Ramos (cell line): ENCODE results near the gene CDK12.
"Not testable (repeated sequence)": the region's sequence is repeated elsewhere in the genome, so short reads cannot be mapped to it uniquely, and the experiment has no call there.

ENCODE experiments used
- in situ Hi-C: fragments of 300-500 bp; cut with MboI; formaldehyde crosslinking; loops from one replicate; pipeline ENCODE4 v1.14.3; 2022; ENCODE audit warnings: low sequenced_read_pairs; ENCODE audit not compliant: unreplicated experiment

The CDK12 gene

DNA sequence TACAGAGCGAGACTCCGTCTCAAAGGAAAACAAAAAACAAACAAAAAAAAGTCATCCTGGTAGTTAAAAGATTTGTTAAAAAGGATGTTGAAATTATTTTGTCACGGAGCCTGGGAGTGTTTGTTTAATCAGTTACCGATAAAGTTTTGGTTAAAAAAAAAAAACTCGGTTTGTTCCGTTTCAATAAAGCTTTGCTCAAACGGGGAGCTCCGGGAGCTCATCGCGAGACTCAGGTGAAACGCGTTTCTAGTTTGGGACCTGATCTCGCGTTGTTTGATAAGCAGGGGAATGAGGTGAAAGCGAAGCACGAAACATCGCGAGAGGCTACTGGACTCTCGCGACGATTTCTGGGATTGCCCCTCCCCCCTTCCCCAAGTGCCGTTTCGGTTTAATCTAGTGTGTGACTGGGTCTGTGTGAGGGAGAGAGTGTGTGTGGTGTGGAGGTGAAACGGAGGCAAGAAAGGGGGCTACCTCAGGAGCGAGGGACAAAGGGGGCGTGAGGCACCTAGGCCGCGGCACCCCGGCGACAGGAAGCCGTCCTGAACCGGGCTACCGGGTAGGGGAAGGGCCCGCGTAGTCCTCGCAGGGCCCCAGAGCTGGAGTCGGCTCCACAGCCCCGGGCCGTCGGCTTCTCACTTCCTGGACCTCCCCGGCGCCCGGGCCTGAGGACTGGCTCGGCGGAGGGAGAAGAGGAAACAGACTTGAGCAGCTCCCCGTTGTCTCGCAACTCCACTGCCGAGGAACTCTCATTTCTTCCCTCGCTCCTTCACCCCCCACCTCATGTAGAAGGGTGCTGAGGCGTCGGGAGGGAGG is at the start of gene CDK12:
Gene CDK12, plus strand, starts transcription at position 374 of the 813 bp plus-strand sequence. CDS start 586 bp downstream, outside the sequence.
- in situ Hi-C loops = no loop called here

- in situ Hi-C loops = no loop called here
Measured at GRCh38 chr17:39416141-39416540, 45.1 kb upstream of the CDK12 start.

GRCh38 chr17:39429600-39429999 is 31.7 kb upstream of the CDK12 start:
- in situ Hi-C loops = no loop called here

DNA sequence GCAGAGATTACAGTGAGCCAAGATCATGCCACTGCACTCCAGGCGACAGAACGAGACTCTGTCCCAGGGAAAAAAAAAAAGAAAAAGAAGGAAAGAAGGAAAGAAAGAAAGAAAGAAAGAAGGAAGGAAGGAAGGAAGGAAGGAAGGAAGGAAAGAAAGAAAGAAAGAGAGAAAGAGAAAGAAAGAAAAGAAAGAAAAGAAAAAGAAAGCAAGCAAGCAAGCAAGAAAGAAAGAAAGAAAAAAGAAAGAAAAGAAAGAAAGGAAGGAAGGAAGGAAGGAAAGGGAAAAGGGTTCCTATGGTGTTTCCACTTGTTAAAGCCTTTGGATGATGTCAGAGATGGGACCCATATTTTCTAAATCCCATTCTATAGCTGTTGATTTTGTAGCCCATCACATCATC is 21.4 kb upstream of the CDK12 start:
- in situ Hi-C loops = not testable (repeated sequence)

GRCh38 chr17:39443326-39443725 is 18.0 kb upstream of the CDK12 start:
- in situ Hi-C loops = no loop called here

DNA sequence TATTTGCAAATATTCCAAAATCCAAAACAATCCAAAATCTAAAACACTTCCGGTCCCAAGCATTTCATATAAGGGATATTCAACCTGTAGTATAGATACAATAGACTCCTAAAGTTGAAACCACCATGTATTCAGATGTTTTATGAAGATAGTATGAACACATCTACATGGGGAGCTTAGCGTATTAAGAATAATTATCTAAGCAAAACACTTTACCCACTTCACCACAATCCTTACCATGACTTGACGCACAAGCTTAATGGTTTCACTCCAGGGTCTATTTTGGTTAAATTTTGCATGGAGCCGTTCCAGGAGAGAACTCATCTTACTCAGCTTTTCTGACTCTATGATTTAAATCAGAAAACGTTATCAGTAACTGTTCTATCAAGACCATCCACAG is 13.7 kb upstream of the CDK12 start:
- in situ Hi-C loops = no loop called here

DNA sequence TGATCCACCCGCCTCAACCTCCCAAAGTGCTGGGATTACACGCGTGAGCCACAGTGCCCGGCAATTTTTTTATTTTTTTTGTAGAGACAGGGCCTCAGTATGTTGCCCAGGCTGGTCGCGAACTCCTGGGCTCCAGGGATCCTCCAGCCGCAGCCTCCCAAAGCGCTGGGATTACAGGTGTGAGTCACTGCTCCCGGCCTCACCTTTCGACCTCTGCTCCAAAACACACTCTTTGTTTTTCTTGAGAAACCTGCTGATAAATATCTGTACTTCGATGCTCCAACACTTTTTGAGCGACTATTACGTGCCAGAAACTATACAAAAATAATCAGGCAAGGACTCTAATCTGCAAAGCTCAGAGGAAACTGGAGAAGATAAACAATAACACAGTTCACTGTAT is 11.2 kb upstream of the CDK12 start:
- in situ Hi-C loops = no loop called here

DNA sequence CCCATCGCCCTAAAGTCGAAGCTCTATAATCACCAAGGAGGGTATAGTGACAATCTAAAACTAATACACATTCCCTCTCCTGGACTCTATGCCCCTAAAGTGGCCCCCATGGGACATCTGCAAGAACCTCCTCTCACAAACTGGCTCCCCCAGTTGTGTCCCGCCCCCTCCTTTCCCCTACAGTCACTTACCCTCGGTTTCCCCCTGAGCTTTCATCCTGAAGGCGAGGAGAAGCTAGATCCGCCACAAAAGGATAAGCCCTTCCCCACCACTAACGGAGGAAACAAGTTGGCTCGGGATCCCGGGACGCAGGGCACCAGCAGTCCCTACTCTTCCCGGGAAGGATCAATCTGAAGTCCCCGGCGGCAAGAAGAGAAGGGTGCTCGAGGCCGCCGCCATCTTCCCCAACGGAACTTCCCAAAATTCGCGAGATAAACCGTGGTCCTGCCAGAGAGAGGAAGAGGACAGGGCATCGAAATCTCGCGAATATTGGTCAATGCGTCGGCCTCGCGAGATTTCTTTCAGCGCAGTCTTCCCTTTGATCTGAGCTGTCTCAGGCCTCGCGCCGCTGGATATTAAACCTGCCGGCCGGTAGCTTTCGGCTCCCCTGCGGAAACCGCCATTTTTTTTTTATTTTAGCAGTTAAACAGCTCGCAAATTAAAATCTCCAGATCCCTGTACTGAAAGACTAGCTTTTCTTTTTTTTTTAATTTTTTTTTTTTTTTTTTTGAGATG is 10.3 kb upstream of the CDK12 start, which contains the start of gene MED1:
Gene MED1, minus strand, starts transcription at position 417 of the 735 bp plus-strand sequence. Its CDS starts 201 bp downstream, at position 216.
- in situ Hi-C loops = no loop called here

- in situ Hi-C loops = no loop called here
Measured at GRCh38 chr17:39455919-39456318, 5.4 kb upstream of the CDK12 start.

DNA sequence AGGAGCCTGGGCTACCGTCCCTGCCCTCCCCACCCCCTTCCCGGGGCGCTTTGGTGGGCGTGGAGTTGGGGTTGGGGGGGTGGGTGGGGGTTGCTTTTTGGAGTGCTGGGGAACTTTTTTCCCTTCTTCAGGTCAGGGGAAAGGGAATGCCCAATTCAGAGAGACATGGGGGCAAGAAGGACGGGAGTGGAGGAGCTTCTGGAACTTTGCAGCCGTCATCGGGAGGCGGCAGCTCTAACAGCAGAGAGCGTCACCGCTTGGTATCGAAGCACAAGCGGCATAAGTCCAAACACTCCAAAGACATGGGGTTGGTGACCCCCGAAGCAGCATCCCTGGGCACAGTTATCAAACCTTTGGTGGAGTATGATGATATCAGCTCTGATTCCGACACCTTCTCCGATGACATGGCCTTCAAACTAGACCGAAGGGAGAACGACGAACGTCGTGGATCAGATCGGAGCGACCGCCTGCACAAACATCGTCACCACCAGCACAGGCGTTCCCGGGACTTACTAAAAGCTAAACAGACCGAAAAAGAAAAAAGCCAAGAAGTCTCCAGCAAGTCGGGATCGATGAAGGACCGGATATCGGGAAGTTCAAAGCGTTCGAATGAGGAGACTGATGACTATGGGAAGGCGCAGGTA is 762 bp downstream of the CDK12 start:
- in situ Hi-C loops = no loop called here

DNA sequence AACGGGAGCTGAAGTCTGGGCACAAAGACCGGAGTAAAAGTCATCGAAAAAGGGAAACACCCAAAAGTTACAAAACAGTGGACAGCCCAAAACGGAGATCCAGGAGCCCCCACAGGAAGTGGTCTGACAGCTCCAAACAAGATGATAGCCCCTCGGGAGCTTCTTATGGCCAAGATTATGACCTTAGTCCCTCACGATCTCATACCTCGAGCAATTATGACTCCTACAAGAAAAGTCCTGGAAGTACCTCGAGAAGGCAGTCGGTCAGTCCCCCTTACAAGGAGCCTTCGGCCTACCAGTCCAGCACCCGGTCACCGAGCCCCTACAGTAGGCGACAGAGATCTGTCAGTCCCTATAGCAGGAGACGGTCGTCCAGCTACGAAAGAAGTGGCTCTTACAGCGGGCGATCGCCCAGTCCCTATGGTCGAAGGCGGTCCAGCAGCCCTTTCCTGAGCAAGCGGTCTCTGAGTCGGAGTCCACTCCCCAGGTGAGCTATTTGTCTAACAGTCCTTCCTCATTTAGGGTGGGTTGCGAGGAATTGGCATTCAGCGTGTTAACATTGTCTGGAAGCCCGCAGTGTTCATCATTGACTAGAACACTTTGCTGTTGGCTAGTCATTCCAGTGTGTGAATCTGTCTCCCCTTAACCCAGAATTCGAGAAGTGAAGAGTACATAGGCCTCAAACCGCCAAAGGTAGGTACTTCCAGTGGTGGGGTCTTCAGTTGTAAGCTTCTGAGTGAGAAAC is 1.5 kb downstream of the CDK12 start:
- in situ Hi-C loops = no loop called here

- in situ Hi-C loops = not testable (repeated sequence)
Measured at GRCh38 chr17:39464639-39465181, 3.4 kb downstream of the CDK12 start.

DNA sequence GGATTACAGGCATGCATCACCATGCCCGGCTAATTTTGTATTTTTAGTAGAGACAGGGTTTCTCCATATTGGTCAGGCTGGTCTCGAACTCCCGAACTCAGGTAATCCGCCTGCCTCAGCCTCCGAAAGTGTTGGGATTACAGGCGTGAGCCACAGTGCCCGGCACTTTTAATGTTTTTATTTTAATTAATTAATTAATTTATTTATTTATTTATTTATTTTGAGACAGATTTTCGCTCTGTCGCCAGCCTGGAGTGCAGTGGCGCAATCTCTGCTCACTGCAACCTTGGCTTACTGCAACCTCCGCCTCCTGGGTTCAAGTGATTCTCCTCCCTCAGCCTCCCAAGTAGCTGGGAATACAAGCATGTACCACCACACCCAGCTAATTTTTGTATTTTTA is 7.3 kb downstream of the CDK12 start:
- in situ Hi-C loops = not testable (repeated sequence)

GRCh38 chr17:39473310-39473709 is 12.0 kb downstream of the CDK12 start:
- in situ Hi-C loops = no loop called here

GRCh38 chr17:39479631-39480030 is 18.3 kb downstream of the CDK12 start:
- in situ Hi-C loops = not testable (repeated sequence)

- in situ Hi-C loops = no loop called here
Measured at GRCh38 chr17:39483506-39483905, 22.2 kb downstream of the CDK12 start.

GRCh38 chr17:39484178-39484577 is 22.9 kb downstream of the CDK12 start:
- in situ Hi-C loops = no loop called here

- in situ Hi-C loops = no loop called here
Measured at GRCh38 chr17:39485555-39485954, 24.3 kb downstream of the CDK12 start.

DNA sequence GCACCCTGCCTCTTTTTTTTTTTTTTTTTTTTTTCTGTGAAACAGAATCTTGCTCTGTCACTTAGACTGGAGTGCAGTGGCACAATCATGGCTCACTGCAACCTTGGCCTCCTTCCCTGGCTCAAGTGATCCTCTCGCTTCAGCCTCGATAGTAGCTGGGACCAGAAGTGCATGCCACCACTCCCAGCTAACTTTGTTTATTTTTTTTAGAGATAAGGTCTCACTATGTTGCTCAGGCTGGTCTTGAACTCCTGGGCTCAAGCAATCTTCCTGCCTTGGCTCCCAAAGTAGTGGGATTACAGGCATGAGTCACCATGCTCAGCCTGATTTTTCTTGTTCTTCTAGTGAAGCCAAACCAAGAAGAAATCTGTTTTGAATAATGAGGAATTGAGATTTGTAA is 25.0 kb downstream of the CDK12 start:
- in situ Hi-C loops = no loop called here

GRCh38 chr17:39487490-39487889 is 26.2 kb downstream of the CDK12 start:
- in situ Hi-C loops = not testable (repeated sequence)
